ENCODE measurements around the gene LBX1.
A peak's percentile ranks its signal among the peaks of the same experiment; 100 is the strongest.

The LBX1 gene

GRCh38 chr10:101224910-101225823 is 4.1 kb downstream of the LBX1 start:
- H3K27me3 ChIP-seq (ENCODE audit: control insufficient read depth in 1 of 2, insufficient read depth in 2 of 2, low read length in 2 of 2), result peaks cover 78 to 97% of the 10 kb centered on the region in 2 donors
- no peak overlapping the region for H3K27ac ChIP-seq (ENCODE audit: low read length)
- peaks cover 0 to 3% of the 10 kb centered on the region in 2 donors for H3K9me3 ChIP-seq (ENCODE audit: control insufficient read depth in 2 of 2, low read length in 2 of 2)
- no peaks in the 10 kb centered on the region for H3K36me3 ChIP-seq (ENCODE audit: control insufficient read depth in 2 of 2, insufficient read depth in 2 of 2, low read length in 2 of 2)
- no peak overlapping the region for H3K9ac ChIP-seq (ENCODE audit: low read length in 2 of 2)
- peak overlapping the region in 1 of 2 donors; percentile 54 for H3K4me3 ChIP-seq (ENCODE audit: low read length in 2 of 2)
- peaks cover 64% of the 10 kb centered on the region for H3K4me1 ChIP-seq (ENCODE audit: control insufficient read depth, insufficient read depth, low read length)

- Histone ChIP-seq H3K9ac (ENCODE audit: low read length in 2 of 2) (no peak overlapping the region), H3K9me3 (ENCODE audit: control insufficient read depth in 2 of 2, low read length in 2 of 2) (peaks cover 0 to 3% of the 10 kb centered on the region in 2 donors), H3K27ac (ENCODE audit: low read length) (no peak overlapping the region), H3K4me3 (ENCODE audit: low read length in 2 of 2) (peak overlapping the region in 1 of 2 donors; percentile 54), H3K4me1 (ENCODE audit: control insufficient read depth, insufficient read depth, low read length) (peaks cover 56% of the 10 kb centered on the region), H3K27me3 (ENCODE audit: control insufficient read depth in 1 of 2, insufficient read depth in 2 of 2, low read length in 2 of 2) (peaks cover 84 to 96% of the 10 kb centered on the region in 2 donors), H3K36me3 (ENCODE audit: control insufficient read depth in 2 of 2, insufficient read depth in 2 of 2, low read length in 2 of 2) (no peaks in the 10 kb centered on the region)
These were observed 5.0 kb downstream of the LBX1 start for GRCh38 chr10:101224060-101224909.

GRCh38 chr10:101223274-101224059 is 5.8 kb downstream of the LBX1 start:
- Histone ChIP-seq H3K4me1 (ENCODE audit: control insufficient read depth, insufficient read depth, low read length) (peaks cover 48% of the 10 kb centered on the region), H3K27me3 (ENCODE audit: control insufficient read depth in 1 of 2, insufficient read depth in 2 of 2, low read length in 2 of 2) (peaks cover 89 to 98% of the 10 kb centered on the region in 2 donors), H3K36me3 (ENCODE audit: control insufficient read depth in 2 of 2, insufficient read depth in 2 of 2, low read length in 2 of 2) (no peaks in the 10 kb centered on the region), H3K9me3 (ENCODE audit: control insufficient read depth in 2 of 2, low read length in 2 of 2) (peaks cover 0 to 3% of the 10 kb centered on the region in 2 donors), H3K4me3 (ENCODE audit: low read length in 2 of 2) (peak overlapping the region; percentile 42 to 74), H3K9ac (ENCODE audit: low read length in 2 of 2) (no peak overlapping the region), H3K27ac (ENCODE audit: low read length) (no peak overlapping the region)

GRCh38 chr10:101222683-101223273 is 6.5 kb downstream of the LBX1 start:
- Histone ChIP-seq H3K9me3 (ENCODE audit: control insufficient read depth in 2 of 2, low read length in 2 of 2) (peaks cover 0 to 3% of the 10 kb centered on the region in 2 donors), H3K4me3 (ENCODE audit: low read length in 2 of 2) (peak overlapping the region; percentile 42 to 74), H3K4me1 (ENCODE audit: control insufficient read depth, insufficient read depth, low read length) (peaks cover 46% of the 10 kb centered on the region), H3K27me3 (ENCODE audit: control insufficient read depth in 1 of 2, insufficient read depth in 2 of 2, low read length in 2 of 2) (peaks cover 89 to 98% of the 10 kb centered on the region in 2 donors), H3K9ac (ENCODE audit: low read length in 2 of 2) (no peak overlapping the region), H3K36me3 (ENCODE audit: control insufficient read depth in 2 of 2, insufficient read depth in 2 of 2, low read length in 2 of 2) (no peaks in the 10 kb centered on the region), H3K27ac (ENCODE audit: low read length) (no peak overlapping the region)

GRCh38 chr10:101221963-101222531 is 7.2 kb downstream of the LBX1 start:
- H3K27ac ChIP-seq (ENCODE audit: low read length), result no peak overlapping the region
- no peak overlapping the region for H3K9ac ChIP-seq (ENCODE audit: low read length in 2 of 2)
- no peak overlapping the region for H3K4me3 ChIP-seq (ENCODE audit: low read length in 2 of 2)
- peaks cover 47% of the 10 kb centered on the region for H3K4me1 ChIP-seq (ENCODE audit: control insufficient read depth, insufficient read depth, low read length)
- H3K36me3 ChIP-seq (ENCODE audit: control insufficient read depth in 2 of 2, insufficient read depth in 2 of 2, low read length in 2 of 2), result no peaks in the 10 kb centered on the region
- peaks cover 89 to 98% of the 10 kb centered on the region in 2 donors for H3K27me3 ChIP-seq (ENCODE audit: control insufficient read depth in 1 of 2, insufficient read depth in 2 of 2, low read length in 2 of 2)
- peaks cover 0 to 3% of the 10 kb centered on the region in 2 donors for H3K9me3 ChIP-seq (ENCODE audit: control insufficient read depth in 2 of 2, low read length in 2 of 2)

GRCh38 chr10:101221549-101221948 is 7.7 kb downstream of the LBX1 start:
- Histone ChIP-seq H3K27me3 (ENCODE audit: control insufficient read depth in 1 of 2, insufficient read depth in 2 of 2, low read length in 2 of 2) (peaks cover 91 to 98% of the 10 kb centered on the region in 2 donors), H3K4me1 (ENCODE audit: control insufficient read depth, insufficient read depth, low read length) (peaks cover 45% of the 10 kb centered on the region), H3K9me3 (ENCODE audit: control insufficient read depth in 2 of 2, low read length in 2 of 2) (peaks cover 0 to 3% of the 10 kb centered on the region in 2 donors), H3K27ac (ENCODE audit: low read length) (no peak overlapping the region), H3K4me3 (ENCODE audit: low read length in 2 of 2) (no peak overlapping the region), H3K36me3 (ENCODE audit: control insufficient read depth in 2 of 2, insufficient read depth in 2 of 2, low read length in 2 of 2) (no peaks in the 10 kb centered on the region), H3K9ac (ENCODE audit: low read length in 2 of 2) (no peak overlapping the region)

- Histone ChIP-seq H3K36me3 (ENCODE audit: control insufficient read depth in 2 of 2, insufficient read depth in 2 of 2, low read length in 2 of 2) (no peaks in the 10 kb centered on the region), H3K9ac (ENCODE audit: low read length in 2 of 2) (no peak overlapping the region), H3K27me3 (ENCODE audit: control insufficient read depth in 1 of 2, insufficient read depth in 2 of 2, low read length in 2 of 2) (peaks cover 91 to 98% of the 10 kb centered on the region in 2 donors), H3K27ac (ENCODE audit: low read length) (no peak overlapping the region), H3K4me3 (ENCODE audit: low read length in 2 of 2) (no peak overlapping the region), H3K4me1 (ENCODE audit: control insufficient read depth, insufficient read depth, low read length) (peaks cover 46% of the 10 kb centered on the region), H3K9me3 (ENCODE audit: control insufficient read depth in 2 of 2, low read length in 2 of 2) (peaks cover 0 to 3% of the 10 kb centered on the region in 2 donors)
These were observed 9.3 kb downstream of the LBX1 start for GRCh38 chr10:101219946-101220451.

- peaks cover 93 to 98% of the 10 kb centered on the region in 2 donors for H3K27me3 ChIP-seq (ENCODE audit: control insufficient read depth in 1 of 2, insufficient read depth in 2 of 2, low read length in 2 of 2)
- no peak overlapping the region for H3K27ac ChIP-seq (ENCODE audit: low read length)
- peaks cover 48% of the 10 kb centered on the region for H3K4me1 ChIP-seq (ENCODE audit: control insufficient read depth, insufficient read depth, low read length)
- no peak overlapping the region for H3K9ac ChIP-seq (ENCODE audit: low read length in 2 of 2)
- no peak overlapping the region for H3K4me3 ChIP-seq (ENCODE audit: low read length in 2 of 2)
- no peaks in the 10 kb centered on the region for H3K36me3 ChIP-seq (ENCODE audit: control insufficient read depth in 2 of 2, insufficient read depth in 2 of 2, low read length in 2 of 2)
- peaks cover 0 to 3% of the 10 kb centered on the region in 2 donors for H3K9me3 ChIP-seq (ENCODE audit: control insufficient read depth in 2 of 2, low read length in 2 of 2)
These were observed 9.9 kb downstream of the LBX1 start for GRCh38 chr10:101219139-101219945.
